H9 (cell line): ENCODE measurements around the gene YPEL5. TPM values are rescaled to one million over a fixed set of nuclear protein-coding genes. Genes with fewer than 3 reads are reported as not detected.

Experiments
- DNase-seq: peaks from one replicate; pipeline ENCODE4 v3.0.0-alpha.2; 2017
- H2AFZ ChIP-seq: one replicate; pipeline ENCODE4 v1.6.1; 2013; ENCODE audit warnings: mild to moderate bottlenecking, low read length, control low read depth, moderate library complexity
- H2AK5ac ChIP-seq: 2 replicates; pipeline ENCODE4 v1.6.1; 2013; ENCODE audit warnings: low read length, control low read depth, mixed read lengths; ENCODE audit not compliant: insufficient read length
- H2BK120ac ChIP-seq: one replicate; pipeline ENCODE4 v1.6.1; 2013; ENCODE audit warnings: low read depth, mild to moderate bottlenecking, low read length, control low read depth, inconsistent platforms; ENCODE audit not compliant: poor library complexity, severe bottlenecking
- H2BK12ac ChIP-seq: 2 replicates; pipeline ENCODE4 v1.6.1; 2013; ENCODE audit warnings: low read length, control low read depth, mixed read lengths, low read depth; ENCODE audit not compliant: insufficient read length
- H2BK15ac ChIP-seq: 2 replicates; pipeline ENCODE4 v1.6.1; 2013; ENCODE audit warnings: low read depth, low read length, control low read depth
- H2BK20ac ChIP-seq: one replicate; pipeline ENCODE4 v1.6.1; 2013; ENCODE audit warnings: low read depth, mild to moderate bottlenecking, low read length, control low read depth, inconsistent platforms; ENCODE audit not compliant: poor library complexity, severe bottlenecking
- H2BK5ac ChIP-seq: 2 replicates; pipeline ENCODE4 v1.6.1; 2013; ENCODE audit warnings: low read length, control low read depth, mixed read lengths; ENCODE audit not compliant: insufficient read length
- H3K14ac ChIP-seq: 2 replicates; pipeline ENCODE4 v1.6.1; 2013; ENCODE audit warnings: low read length, control low read depth; ENCODE audit not compliant: insufficient read depth
- H3K18ac ChIP-seq: 2 replicates; pipeline ENCODE4 v1.6.1; 2013; ENCODE audit warnings: low read depth, mild to moderate bottlenecking, mixed read lengths, low read length, control low read depth; ENCODE audit not compliant: insufficient read length
- H3K23ac ChIP-seq: 2 replicates; pipeline ENCODE4 v1.6.1; 2013; ENCODE audit warnings: low read length, control low read depth, mixed read lengths, low read depth; ENCODE audit not compliant: insufficient read length
- H3K23me2 ChIP-seq: 2 replicates; pipeline ENCODE4 v1.6.1; 2013; ENCODE audit warnings: low read depth, mild to moderate bottlenecking, mixed read lengths, low read length, control low read depth; ENCODE audit not compliant: insufficient read length, poor library complexity, severe bottlenecking
- H3K27ac ChIP-seq: 2 replicates; pipeline ENCODE4 v1.5.1; 2013; ENCODE audit warnings: low read length, control low read depth, mixed read lengths, low read depth; ENCODE audit not compliant: insufficient read length
- H3K27me3 ChIP-seq: 2 replicates; pipeline ENCODE4 v1.6.1; 2013; ENCODE audit warnings: low read length, control low read depth, inconsistent platforms; ENCODE audit not compliant: insufficient read depth
- H3K4ac ChIP-seq: 2 replicates; pipeline ENCODE4 v1.6.1; 2013; ENCODE audit warnings: low read depth, mild to moderate bottlenecking, control low read depth, inconsistent platforms, low read length, moderate library complexity
- H3K4me1 ChIP-seq: 2 replicates; pipeline ENCODE4 v1.6.1; 2013; ENCODE audit warnings: low read length, control low read depth, inconsistent platforms; ENCODE audit not compliant: insufficient read depth
- H3K4me2 ChIP-seq: 2 replicates; pipeline ENCODE4 v1.6.1; 2013; ENCODE audit warnings: low read length, control low read depth, mixed read lengths; ENCODE audit not compliant: insufficient read length, insufficient read depth
- H3K56ac ChIP-seq: 2 replicates; pipeline ENCODE4 v1.6.1; 2013; ENCODE audit warnings: low read depth, mild to moderate bottlenecking, mixed read lengths, low read length, control low read depth; ENCODE audit not compliant: insufficient read length
- H3K79me1 ChIP-seq: 2 replicates; pipeline ENCODE4 v1.6.1; 2013; ENCODE audit warnings: low read depth, mild to moderate bottlenecking, moderate library complexity, low read length, control low read depth, inconsistent platforms; ENCODE audit not compliant: insufficient read depth, poor library complexity, severe bottlenecking
- H3K79me2 ChIP-seq: 2 replicates; pipeline ENCODE4 v1.6.1; 2013; ENCODE audit warnings: low read length, control low read depth, inconsistent platforms; ENCODE audit not compliant: insufficient read depth
- H3K9ac ChIP-seq: 2 replicates; pipeline ENCODE4 v1.6.1; 2013; ENCODE audit warnings: low read length, control low read depth, mixed read lengths; ENCODE audit not compliant: insufficient read length; ENCODE audit errors: extremely low read depth
- H3K9me3 ChIP-seq: one replicate; pipeline ENCODE4 v1.6.1; 2013; ENCODE audit warnings: low read depth, low read length, inconsistent platforms; ENCODE audit not compliant: control insufficient read depth
- H3T11ph ChIP-seq: one replicate; pipeline ENCODE4 v1.6.1; 2013; ENCODE audit warnings: mild to moderate bottlenecking, low read length, control low read depth, inconsistent platforms
- H4K20me1 ChIP-seq: one replicate; pipeline ENCODE4 v1.6.1; 2013; ENCODE audit not compliant: control insufficient read depth, insufficient read length, insufficient read depth
- H4K5ac ChIP-seq: 2 replicates; pipeline ENCODE4 v1.6.1; 2013; ENCODE audit warnings: low read depth, mild to moderate bottlenecking, mixed read lengths, low read length, control low read depth; ENCODE audit not compliant: insufficient read length
- H4K8ac ChIP-seq: replicated peaks from 2 replicates; pipeline ENCODE4 v1.6.1; 2013; ENCODE audit warnings: low read length, control low read depth, mixed read lengths, low read depth; ENCODE audit not compliant: insufficient read length
- H4K91ac ChIP-seq: 2 replicates; pipeline ENCODE4 v1.6.1; 2013; ENCODE audit warnings: low read depth, mild to moderate bottlenecking, moderate library complexity, mixed read lengths, low read length, control low read depth; ENCODE audit not compliant: insufficient read length
- H3K27ac Mint-ChIP-seq, 3 experiments: 2 replicates in 2 of 3; 3 replicates in 1 of 3; pipeline ENCODE4 v1.8.0; 2020 to 2021; ENCODE audit warnings: mixed read lengths in 3 of 3, mild to moderate bottlenecking in 1 of 3, moderate library complexity in 1 of 3
- H3K27me3 Mint-ChIP-seq: 2 replicates; pipeline ENCODE4 v1.8.0; 2021; ENCODE audit warnings: low read depth, mild to moderate bottlenecking, moderate library complexity, mixed read lengths
- H3K36me3 Mint-ChIP-seq, 3 experiments: 2 replicates in 2 of 3; 3 replicates in 1 of 3; pipeline ENCODE4 v1.8.0; 2020 to 2021; ENCODE audit warnings: low read depth in 3 of 3, mixed read lengths in 3 of 3; ENCODE audit not compliant: insufficient read depth in 1 of 3
- H3K4me1 Mint-ChIP-seq, 2 experiments: 2 replicates each; pipeline ENCODE4 v1.8.0; 2020; ENCODE audit warnings: mixed read lengths in 2 of 2
- H3K4me3 Mint-ChIP-seq, 2 experiments: 2 replicates in 1 of 2; 3 replicates in 1 of 2; pipeline ENCODE4 v1.8.0; 2020 to 2021; ENCODE audit warnings: mild to moderate bottlenecking in 2 of 2, mixed read lengths in 2 of 2, moderate library complexity in 1 of 2
- H3K9me3 Mint-ChIP-seq, 2 experiments: 2 replicates in 1 of 2; 3 replicates in 1 of 2; pipeline ENCODE4 v1.8.0; 2020; ENCODE audit warnings: mild to moderate bottlenecking in 2 of 2, mixed read lengths in 2 of 2, moderate library complexity in 1 of 2
- CTCF ChIP-seq: fragments of 200-600 bp; sonication (generic); conservative IDR thresholded peaks from 3 replicates; pipeline ENCODE4 v1.8.0; 2021; ENCODE audit warnings: antibody characterized with exemption, mild to moderate bottlenecking
- WGBS: extraction: QIAGEN DNeasy Blood & Tissue Kit; methylation state at CpG from one replicate; pipeline ENCODE4 v1.1.7; 2013; ENCODE audit warnings: missing lambda C conversion rate, low lambda C conversion rate, mixed read lengths; ENCODE audit not compliant: insufficient read length; ENCODE audit errors: extremely low coverage; 5-methylcytosine and 5-hydroxymethylcytosine counted together
- total RNA-seq: library from RNA; stranded (reverse); gene quantifications from 2 replicates; pipeline ENCODE4 v1.2.1, GENCODE V29; 2021

YPEL5 gene
- total RNA-seq, 1 experiment from 2014 or later = 28.5 TPM

DNA sequence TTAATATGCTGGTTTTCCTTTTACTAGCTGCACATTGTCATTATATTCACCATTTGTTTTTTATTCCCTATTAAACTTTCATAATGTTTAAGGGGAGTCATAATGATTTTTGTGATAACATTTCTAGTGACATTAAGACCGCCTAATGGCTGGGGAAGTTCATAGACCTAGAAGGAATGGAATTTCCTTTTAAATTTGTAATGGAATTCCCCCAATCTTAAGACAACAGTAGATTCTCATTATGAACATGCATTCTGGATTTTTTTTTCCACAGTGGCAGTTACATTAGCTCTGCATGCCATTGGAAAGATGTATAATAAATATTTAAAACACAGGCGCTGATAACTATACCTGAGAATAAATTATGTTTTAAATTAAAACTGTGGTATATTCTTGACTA lies 8.4 kb downstream of the YPEL5 start:
- no peak overlapping the region for H4K8ac ChIP-seq
- H4K91ac ChIP-seq = no peak overlapping the region
- H3K27ac ChIP-seq = no peak overlapping the region
- no peak overlapping the region for H2BK15ac ChIP-seq
- H3K18ac ChIP-seq = no peak overlapping the region
- no peak overlapping the region for H2BK120ac ChIP-seq
- H3K56ac ChIP-seq = no peak overlapping the region
- peaks cover under 1% of the 10 kb centered on the region; the same call in 1 of the 2 replicates for H3K4me1 ChIP-seq
- no peak overlapping the region for H2BK12ac ChIP-seq
- no peak overlapping the region for H3K23ac ChIP-seq
- H3K79me2 ChIP-seq = no peaks in the 10 kb centered on the region
- H2BK20ac ChIP-seq = no peak overlapping the region
- H4K20me1 ChIP-seq = no peaks in the 10 kb centered on the region
- H3T11ph ChIP-seq = no peak overlapping the region
- no peak overlapping the region for H4K5ac ChIP-seq
- H3K27me3 Mint-ChIP-seq = no peaks in the 10 kb centered on the region
- H3K27ac Mint-ChIP-seq = no peak overlapping the region
- no peak overlapping the region for H2AK5ac ChIP-seq
- DNase-seq = no peak
- no peak for TF ChIP-seq CTCF
- H2AFZ ChIP-seq = no peak overlapping the region
- H3K9me3 ChIP-seq = no peaks in the 10 kb centered on the region
- peaks cover 18 to 20% of the 10 kb centered on the region in 2 experiments for H3K4me1 Mint-ChIP-seq
- no peaks in the 10 kb centered on the region for H3K9me3 Mint-ChIP-seq
- no peak overlapping the region for H2BK5ac ChIP-seq
- H3K9ac ChIP-seq = no peak overlapping the region
- H3K23me2 ChIP-seq = no peaks in the 10 kb centered on the region
- H3K79me1 ChIP-seq = no peaks in the 10 kb centered on the region
- no CpG with 5 or more reads among the region's 2 CpGs for WGBS
- no peak overlapping the region for H3K14ac ChIP-seq
- H3K36me3 Mint-ChIP-seq = peaks cover 9 to 44% (median 35%) of the 10 kb centered on the region in 3 experiments; a peak in 6 of 7 replicates
- no peak overlapping the region for H3K4ac ChIP-seq
- H3K4me2 ChIP-seq = no peak overlapping the region
- no peak overlapping the region for H3K4me3 Mint-ChIP-seq
- H3K27me3 ChIP-seq = no peaks in the 10 kb centered on the region
